HG03175 (cell line): ENCODE results near the gene ERCC4.
"Not testable (repeated sequence)": the region's sequence is repeated elsewhere in the genome, so short reads cannot be mapped to it uniquely, and the experiment has no call there.

Experiments
- ATAC-seq: cut with Tn5 transposase; IDR thresholded peaks from one replicate; pipeline ENCODE4 v1.9.1; 2021; ENCODE audit warnings: mild to moderate bottlenecking, moderate library complexity; ENCODE audit not compliant: unreplicated experiment

The ERCC4 gene

GRCh38 chr16:13919683-13920509 is at the start of gene ERCC4:
Gene ERCC4, plus strand, starts transcription at chr16:13920154. Its CDS starts 12 bp downstream, at chr16:13920166.
- ATAC-seq = peak; percentile 97

GRCh38 chr16:13873835-13874438 is 46.0 kb upstream of the ERCC4 start:
- ATAC-seq = no peak

DNA sequence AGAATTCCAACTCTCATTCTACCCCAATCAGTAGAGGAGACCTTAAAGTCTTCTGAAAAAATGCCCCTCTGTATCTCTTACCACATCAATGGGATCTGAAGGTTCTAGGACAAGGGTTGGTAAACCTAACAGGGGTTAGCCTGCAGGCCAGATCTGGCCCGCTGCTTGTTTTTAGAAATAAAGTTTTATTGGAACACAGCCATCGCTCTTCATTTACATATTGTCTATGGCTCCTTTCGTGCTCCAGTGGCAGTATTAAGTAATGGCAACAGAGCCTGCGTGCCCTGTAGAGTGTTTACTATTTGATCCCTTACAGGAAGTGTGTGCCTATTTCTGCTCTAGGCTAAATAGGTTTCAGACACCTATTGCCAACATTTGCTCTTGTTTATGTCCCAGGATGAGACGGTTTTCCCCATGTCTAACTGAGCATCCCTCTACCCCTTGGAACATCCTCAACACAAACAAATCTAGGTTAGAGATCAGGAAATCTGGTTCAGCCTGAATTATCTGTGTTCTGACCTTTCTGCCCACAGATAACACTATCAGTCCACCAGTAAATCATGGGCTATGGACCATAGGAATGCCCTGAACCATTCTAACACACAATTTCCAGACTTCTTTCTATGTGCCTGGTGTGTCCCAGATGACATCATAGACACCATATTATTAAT is 44.2 kb upstream of the ERCC4 start:
- no peak for ATAC-seq

DNA sequence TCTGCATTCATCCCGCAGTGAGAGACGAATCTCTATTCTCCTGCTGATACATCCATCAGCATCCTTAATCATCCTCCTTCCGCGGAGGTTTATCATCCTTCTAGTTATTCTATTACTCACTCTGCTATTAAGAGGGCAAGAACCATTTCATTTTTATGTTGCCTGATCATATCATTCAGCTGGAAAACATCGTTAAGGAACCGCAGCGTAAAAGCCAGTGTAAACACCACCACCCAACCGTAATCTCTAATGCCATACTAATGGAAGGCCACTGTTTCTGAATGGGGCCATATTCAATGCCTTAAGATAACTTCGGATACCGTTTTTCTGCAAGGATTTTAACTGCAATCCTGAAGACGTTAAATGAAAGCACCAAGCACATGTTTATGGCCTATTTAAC is 36.7 kb upstream of the ERCC4 start:
- no peak for ATAC-seq

- no peak for ATAC-seq
These were observed 36.1 kb upstream of the ERCC4 start for GRCh38 chr16:13883881-13884280.

- no peak for ATAC-seq
These were observed 34.3 kb upstream of the ERCC4 start for GRCh38 chr16:13885700-13886099.

GRCh38 chr16:13886608-13887007 is 33.3 kb upstream of the ERCC4 start:
- ATAC-seq = no peak

GRCh38 chr16:13889323-13889722 is 30.6 kb upstream of the ERCC4 start:
- not testable (repeated sequence) for ATAC-seq

DNA sequence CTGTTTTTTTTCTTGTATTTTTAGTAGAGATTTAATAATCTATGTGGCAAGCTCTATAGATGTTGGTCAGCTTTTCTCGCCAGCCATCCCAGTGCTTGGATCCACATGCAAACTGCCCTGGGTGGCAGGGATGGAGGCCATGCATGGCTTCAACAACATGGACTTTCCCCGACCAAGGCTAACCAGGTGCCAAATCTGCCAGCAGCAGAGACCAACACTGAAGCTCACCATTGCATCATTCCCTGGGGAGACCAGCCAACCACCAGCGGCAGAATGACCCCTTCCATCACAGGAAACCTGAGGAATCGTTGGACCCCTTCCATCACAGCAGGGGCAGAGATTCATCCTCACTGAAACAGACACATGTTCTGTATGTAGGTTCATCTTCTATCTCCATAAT is 27.7 kb upstream of the ERCC4 start:
- no peak for ATAC-seq

DNA sequence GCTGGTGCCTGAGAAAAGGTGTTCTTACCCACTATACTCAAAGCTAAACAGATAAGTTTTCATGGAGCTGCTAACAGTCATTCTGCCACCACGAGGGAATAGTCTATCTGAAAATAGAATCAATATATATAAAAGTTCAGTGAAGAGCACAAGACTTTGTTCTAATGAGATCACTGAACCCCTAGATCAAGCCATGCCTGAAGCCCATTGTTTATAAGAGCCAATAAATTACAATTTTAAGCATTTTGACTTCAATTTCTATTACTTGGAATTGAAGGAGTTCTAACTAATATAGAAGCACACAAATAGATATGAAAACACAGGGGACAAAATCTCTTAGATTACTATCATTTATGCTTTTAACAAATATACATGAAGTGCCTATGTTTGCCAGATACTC is 24.4 kb upstream of the ERCC4 start:
- no peak for ATAC-seq

- no peak for ATAC-seq
These were observed 23.3 kb upstream of the ERCC4 start for GRCh38 chr16:13896543-13897182.

DNA sequence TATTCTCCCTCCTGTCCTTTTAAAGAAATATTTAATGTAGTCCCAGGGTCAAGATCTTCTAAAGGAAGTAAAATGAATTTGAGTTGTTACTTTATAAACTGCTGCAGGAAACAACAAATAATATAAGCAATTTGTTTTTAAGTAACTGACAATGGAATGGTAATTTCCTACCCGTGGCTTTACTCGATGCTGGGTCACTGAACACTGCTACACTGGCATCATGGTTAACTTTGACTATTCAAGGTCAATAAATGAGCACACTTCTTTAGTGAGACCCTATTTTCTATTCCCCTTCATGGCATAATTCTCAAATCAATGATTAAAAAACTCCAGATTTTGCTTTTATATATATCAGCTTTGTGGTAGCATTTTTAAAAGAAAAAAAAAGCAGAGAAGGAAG is 22.1 kb upstream of the ERCC4 start:
- ATAC-seq = no peak

GRCh38 chr16:13898233-13898632 is 21.7 kb upstream of the ERCC4 start:
- no peak for ATAC-seq

DNA sequence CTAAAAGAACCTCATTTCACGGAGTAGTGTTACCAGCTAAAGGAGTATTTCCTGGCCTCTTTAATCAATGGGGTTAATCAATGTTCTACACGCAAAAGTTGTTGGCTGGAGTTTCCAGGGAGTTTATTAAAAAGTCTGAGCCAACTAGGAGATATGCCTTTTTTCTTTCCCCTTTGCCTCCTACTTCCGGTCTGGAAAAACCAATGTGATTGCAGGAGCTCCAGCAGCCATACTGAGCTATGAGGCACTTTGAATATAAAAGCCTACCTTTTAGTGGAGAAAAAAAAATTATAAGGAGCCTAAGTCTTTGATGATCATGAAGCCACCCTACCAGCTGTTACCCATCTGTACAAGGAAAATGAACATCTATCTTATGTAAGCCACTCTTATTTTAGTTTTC is 17.9 kb upstream of the ERCC4 start:
- no peak for ATAC-seq

- no peak for ATAC-seq
These were observed 17.3 kb upstream of the ERCC4 start for GRCh38 chr16:13902677-13903076.

DNA sequence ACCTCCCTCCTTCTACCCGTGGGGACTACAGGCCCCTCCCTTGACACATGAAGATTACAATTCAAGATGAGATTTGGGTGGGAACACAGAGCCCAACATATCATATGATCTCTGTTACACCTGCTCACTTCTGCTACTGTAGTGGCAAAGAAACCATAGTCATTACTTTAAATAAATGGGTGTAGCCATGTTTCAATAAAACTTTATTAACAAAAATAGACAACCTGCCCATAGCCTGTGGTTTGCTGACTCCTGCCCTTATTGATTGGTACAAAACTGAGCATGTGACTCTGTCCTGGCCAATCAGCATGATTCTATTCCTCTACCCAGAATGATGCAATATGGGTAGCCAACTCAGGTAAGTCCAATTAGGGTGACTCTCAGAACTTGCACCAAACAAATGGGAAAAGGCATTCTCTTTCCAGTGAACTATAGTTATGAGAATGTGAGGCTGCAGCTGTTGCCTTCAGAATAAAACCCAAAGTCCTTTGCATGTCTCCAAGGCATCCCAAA is 15.7 kb upstream of the ERCC4 start:
- no peak for ATAC-seq

DNA sequence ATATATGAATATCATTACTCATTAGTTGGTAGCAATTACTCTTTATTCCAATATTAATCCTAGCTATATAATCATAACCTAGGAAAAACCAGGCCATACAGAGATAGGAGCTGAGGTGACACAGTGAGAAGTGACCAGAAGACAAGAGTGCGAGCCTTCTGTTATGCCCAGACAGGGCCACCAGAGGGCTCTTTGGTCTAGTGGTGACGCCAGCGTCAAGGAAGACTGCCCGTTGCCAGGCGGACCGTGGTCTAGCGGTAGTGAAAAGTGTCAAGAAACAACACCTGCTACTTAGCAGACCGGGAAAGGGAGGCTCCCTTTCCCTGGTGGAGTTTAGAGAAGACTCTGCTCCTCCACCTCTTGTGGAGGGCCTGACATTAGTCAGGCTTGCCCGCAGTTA is 15.1 kb upstream of the ERCC4 start:
- not testable (repeated sequence) for ATAC-seq

- no peak for ATAC-seq
These were observed 13.5 kb upstream of the ERCC4 start for GRCh38 chr16:13906168-13907089.

DNA sequence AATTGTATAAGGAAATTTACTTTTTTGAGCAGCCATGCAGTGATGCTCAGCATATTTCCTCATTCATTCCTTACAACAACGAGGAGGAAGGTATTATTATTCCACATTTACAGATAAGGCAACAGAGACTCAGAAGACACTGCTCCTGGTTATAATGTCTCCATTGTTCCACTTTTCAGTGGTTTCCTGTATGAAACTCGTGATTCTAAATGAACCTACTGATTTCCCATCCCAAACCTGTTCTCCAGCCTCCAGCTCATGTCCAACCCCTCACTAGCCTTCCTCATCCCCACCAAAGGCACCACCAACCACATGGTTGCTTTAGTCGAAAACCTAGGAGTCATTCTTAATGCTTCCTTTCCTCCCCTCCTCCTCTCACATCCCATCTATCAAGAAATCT is 12.5 kb upstream of the ERCC4 start:
- no peak for ATAC-seq

- ATAC-seq = no peak
These were observed 10.9 kb upstream of the ERCC4 start for GRCh38 chr16:13909069-13909468.
